GM18526 (cell line): Measurements from ENCODE around the gene S100A16.

Experiments used
- POLR2A ChIP-seq: IDR thresholded peaks from 3 replicates; pipeline ENCODE4 v1.6.1; 2011; ENCODE audit not compliant: insufficient read length; ENCODE audit errors: extremely low read depth

The S100A16 gene

DNA sequence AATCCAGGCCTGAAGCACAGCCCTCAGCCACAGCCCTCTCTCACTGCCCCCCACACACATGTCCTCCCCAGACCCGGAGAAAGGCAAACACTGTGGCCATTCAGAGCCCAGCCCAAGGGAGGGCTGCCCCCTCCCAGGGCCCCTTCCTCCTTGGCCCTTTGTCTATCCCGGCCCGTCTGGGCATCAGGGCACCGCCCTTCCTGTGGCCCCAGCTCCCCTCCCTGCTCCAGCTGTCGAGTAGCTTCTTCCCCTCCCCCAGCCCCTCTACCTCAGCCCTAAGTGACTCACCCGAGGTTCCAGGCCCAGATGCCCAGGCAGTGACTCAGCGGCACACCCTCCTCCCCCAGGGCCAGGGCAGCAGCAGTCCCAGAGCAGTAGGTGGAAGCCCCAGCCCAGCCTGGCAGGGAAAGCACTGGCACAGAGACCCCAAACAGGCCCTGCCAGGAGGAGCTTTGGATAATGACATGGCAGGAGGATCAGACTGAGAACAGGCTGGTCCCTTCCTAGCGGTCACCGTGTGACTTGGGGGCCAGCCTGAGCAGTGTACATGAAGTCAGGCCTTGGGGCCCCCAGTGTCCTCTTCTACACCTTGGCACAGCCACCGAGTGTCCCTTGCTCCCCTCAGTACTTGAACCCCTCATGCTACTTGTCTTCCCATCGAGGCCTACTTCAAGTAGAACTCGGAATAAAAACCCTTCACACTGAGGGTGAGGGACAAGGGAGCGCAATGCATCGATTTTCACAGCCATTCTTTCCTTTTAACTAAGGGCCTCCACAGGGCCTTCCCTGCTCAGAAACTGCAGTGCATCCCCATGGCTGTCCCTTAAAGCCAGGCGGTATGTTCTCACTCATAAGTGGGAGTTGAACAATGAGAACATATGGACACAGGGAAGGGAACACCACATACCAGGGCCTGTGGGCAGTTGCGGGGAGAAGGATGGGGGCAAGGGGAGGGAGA lies 46.2 kb downstream of the S100A16 start:
- no peak for TF ChIP-seq POLR2A

- TF ChIP-seq POLR2A: no peak
These were observed 47.2 kb downstream of the S100A16 start, which contains the start of gene S100A2 for GRCh38 chr1:153565529-153566374. S100A2 (minus strand) TSS chr1:153565844; CDS start chr1:153563877, 1,967 bp downstream.

GRCh38 chr1:153563991-153564390 lies 48.9 kb downstream of the S100A16 start:
- TF ChIP-seq POLR2A: no peak

DNA sequence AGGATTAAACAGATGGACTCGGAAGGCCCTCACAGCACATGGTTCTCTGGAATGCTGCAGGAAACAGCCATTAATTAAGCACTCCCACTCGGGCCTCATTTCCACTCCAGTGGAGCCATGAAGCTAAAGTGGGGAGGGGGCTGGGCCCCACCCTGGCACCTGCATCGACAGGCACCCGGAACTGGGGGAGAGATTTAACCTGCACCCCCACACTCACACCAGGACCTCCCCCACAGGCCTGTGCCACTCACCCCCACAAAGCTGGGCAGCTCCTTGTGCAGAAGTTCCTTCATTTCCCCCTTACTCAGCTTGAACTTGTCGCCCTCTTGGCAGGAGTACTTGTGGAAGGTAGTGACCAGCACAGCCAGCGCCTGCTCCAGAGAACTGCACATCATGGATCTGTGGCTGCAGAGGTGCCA lies 49.4 kb downstream of the S100A16 start:
- no peak for TF ChIP-seq POLR2A

DNA sequence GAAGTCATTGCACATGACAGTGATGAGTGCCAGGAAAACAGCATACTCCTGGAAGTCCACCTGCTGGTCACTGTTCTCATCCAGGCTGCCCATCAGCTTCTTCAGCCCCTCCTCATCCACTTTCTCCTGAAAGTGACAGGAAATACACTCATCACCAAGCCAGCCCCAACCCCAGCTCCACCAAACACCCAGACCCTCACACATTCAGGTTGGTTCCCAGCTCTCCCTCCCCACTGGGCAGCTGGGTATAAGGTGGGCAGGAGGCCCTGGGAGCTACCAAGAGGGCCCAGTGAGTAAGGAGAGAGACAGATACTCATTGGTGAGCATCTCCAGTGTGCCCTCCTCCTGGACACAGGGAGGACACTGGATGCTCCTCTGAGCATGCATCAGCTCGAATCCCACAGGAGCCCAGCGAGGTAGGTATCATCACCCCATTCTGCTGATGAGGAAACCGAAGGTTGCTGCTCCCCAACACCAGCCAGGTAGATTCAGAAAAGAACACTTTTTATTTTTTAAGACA lies 51.4 kb downstream of the S100A16 start:
- TF ChIP-seq POLR2A: no peak

GRCh38 chr1:153560771-153561465 lies 52.0 kb downstream of the S100A16 start:
- TF ChIP-seq POLR2A: no peak

DNA sequence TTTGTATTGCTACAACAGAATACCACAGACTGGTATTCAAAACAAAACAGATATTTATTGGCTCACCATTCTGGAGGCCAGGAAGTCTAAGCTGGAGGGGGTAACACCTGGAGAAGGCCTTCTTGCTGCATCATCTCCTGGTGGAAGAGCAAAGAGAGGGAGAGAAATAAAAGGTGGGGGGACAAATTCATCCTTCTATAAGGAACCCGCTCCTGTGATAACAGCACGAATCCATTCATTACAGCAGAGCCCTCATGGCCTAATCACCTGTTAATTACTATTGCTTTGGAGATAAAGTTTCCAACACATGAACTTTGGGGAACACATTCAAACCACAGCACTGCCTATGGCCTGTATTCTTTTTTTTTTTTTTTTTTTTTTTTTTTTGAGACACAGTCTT lies 52.7 kb downstream of the S100A16 start:
- TF ChIP-seq POLR2A: no peak

DNA sequence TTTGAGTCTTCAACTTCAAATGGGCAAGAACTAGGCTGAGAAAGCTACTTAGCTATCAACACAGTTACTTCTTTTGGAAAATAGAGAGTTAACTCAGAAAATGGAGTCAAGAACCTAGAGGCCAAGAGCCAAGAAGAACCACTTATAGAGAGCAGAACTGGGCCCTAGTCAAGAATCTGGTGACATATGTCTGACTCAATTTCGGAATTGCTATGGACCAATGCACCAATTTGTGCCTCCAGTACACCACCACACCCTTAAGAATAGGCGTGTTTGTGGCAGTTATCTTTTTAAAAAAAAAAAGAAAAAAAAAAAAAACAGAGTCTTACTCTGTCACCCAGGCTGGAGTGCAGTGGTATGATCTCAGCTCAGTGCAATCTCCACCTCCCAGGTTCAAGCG lies 55.1 kb downstream of the S100A16 start:
- no peak for TF ChIP-seq POLR2A
